Neural cell (in vitro differentiated cells): ENCODE measurements around the gene STK32B. TPM values are rescaled to one million over a fixed set of nuclear protein-coding genes. Genes with fewer than 3 reads are reported as not detected.

Source experiments
- H2AFZ ChIP-seq: fragments of 200-600, 300-800 bp; sonication (generic), shearing (Covaris generic); 2 replicates; pipeline ENCODE4 v1.6.0; 2014; ENCODE audit warnings: low read depth, mild to moderate bottlenecking, antibody characterized with exemption, low read length, moderate library complexity
- H3F3A ChIP-seq: fragments of 200-600 bp; shearing (Covaris generic); 2 replicates; pipeline ENCODE4 v1.6.1; 2016; ENCODE audit warnings: mild to moderate bottlenecking, moderate library complexity, mixed read lengths, antibody characterized with exemption, low read length; ENCODE audit not compliant: insufficient read depth, poor library complexity, severe bottlenecking
- H3K27ac ChIP-seq: fragments of 200-600, 300-800 bp; sonication (generic), shearing (Covaris generic); 2 replicates; pipeline ENCODE4 v1.5.1; 2014; ENCODE audit warnings: mild to moderate bottlenecking, low read length, moderate library complexity
- H3K27me3 ChIP-seq: fragments of 300-800, 200-600 bp; sonication (generic), shearing (Covaris generic); 2 replicates; pipeline ENCODE4 v1.6.0; 2014; ENCODE audit warnings: mild to moderate bottlenecking, low read depth, low read length, moderate library complexity; ENCODE audit not compliant: insufficient read depth
- H3K36me3 ChIP-seq: fragments of 300-800, 200-600 bp; sonication (generic), shearing (Covaris generic); 2 replicates; pipeline ENCODE4 v1.5.1; 2014; ENCODE audit warnings: mild to moderate bottlenecking, antibody characterized with exemption, low read length, moderate library complexity; ENCODE audit not compliant: insufficient read depth
- H3K4me2 ChIP-seq: fragments of 300-800, 200-600 bp; sonication (generic), shearing (Covaris generic); 2 replicates; pipeline ENCODE4 v1.6.0; 2014; ENCODE audit warnings: mild to moderate bottlenecking, low read length
- H3K4me3 ChIP-seq: fragments of 300-800, 200-600 bp; sonication (generic), shearing (Covaris generic); 2 replicates; pipeline ENCODE4 v1.5.1; 2014; ENCODE audit warnings: mild to moderate bottlenecking, low read length, moderate library complexity
- H3K79me2 ChIP-seq: fragments of 200-600 bp; shearing (Covaris generic); replicated peaks from 2 replicates; pipeline ENCODE4 v1.6.0; 2014; ENCODE audit warnings: mild to moderate bottlenecking, low read length, moderate library complexity; ENCODE audit not compliant: insufficient read depth
- H3K9ac ChIP-seq: fragments of 300-800, 200-600 bp; sonication (generic), shearing (Covaris generic); 2 replicates; pipeline ENCODE4 v1.6.1; 2016; ENCODE audit warnings: mild to moderate bottlenecking, low read length, mixed read lengths
- H3K9me2 ChIP-seq: fragments of 200-600 bp; shearing (Covaris generic); 2 replicates; pipeline ENCODE4 v1.6.1; 2016; ENCODE audit warnings: mild to moderate bottlenecking, low read length, mixed read lengths; ENCODE audit not compliant: insufficient read depth
- H3K9me3 ChIP-seq: fragments of 200-600, 300-800 bp; sonication (generic), shearing (Covaris generic); 2 replicates; pipeline ENCODE4 v1.6.1; 2016; ENCODE audit warnings: mild to moderate bottlenecking, mixed run types, low read length, moderate library complexity, mixed read lengths
- H4K20me1 ChIP-seq: fragments of 200-600 bp; shearing (Covaris generic); 2 replicates; pipeline ENCODE4 v1.6.1; 2016; ENCODE audit warnings: mild to moderate bottlenecking, mixed run types; ENCODE audit not compliant: insufficient read depth
- EP300 ChIP-seq: fragments of 450-650 bp; conservative IDR thresholded peaks from 2 replicates; pipeline ENCODE4 v1.6.1; 2014; ENCODE audit warnings: antibody characterized with exemption, mild to moderate bottlenecking, moderate library complexity; ENCODE audit not compliant: poor library complexity, severe bottlenecking
- EZH2 ChIP-seq: fragments of 200-600, 300-800 bp; shearing (Covaris generic), sonication (generic); IDR thresholded peaks from 2 replicates; pipeline ENCODE4 v1.6.1; 2014; ENCODE audit warnings: antibody characterized with exemption, low read length, borderline replicate concordance, mild to moderate bottlenecking; ENCODE audit not compliant: insufficient read depth, poor library complexity, severe bottlenecking
- MXI1 ChIP-seq: fragments of 450-650 bp; conservative IDR thresholded peaks from 2 replicates; pipeline ENCODE4 v1.6.1; 2014; ENCODE audit warnings: antibody characterized with exemption, mild to moderate bottlenecking; ENCODE audit not compliant: poor library complexity, severe bottlenecking
- POLR2AphosphoS5 ChIP-seq: IDR thresholded peaks from 2 replicates; pipeline ENCODE4 v1.6.1; 2012
- RAD21 ChIP-seq: fragments of 450-650 bp; conservative IDR thresholded peaks from 2 replicates; pipeline ENCODE4 v1.6.1; 2014; ENCODE audit warnings: antibody characterized with exemption, mild to moderate bottlenecking, moderate library complexity
- SMC3 ChIP-seq: fragments of 450-650 bp; conservative IDR thresholded peaks from 2 replicates; pipeline ENCODE4 v1.6.1; 2014; ENCODE audit warnings: antibody characterized with exemption, mild to moderate bottlenecking, moderate library complexity; ENCODE audit not compliant: poor library complexity
- TAF1 ChIP-seq: IDR thresholded peaks from 2 replicates; pipeline ENCODE4 v1.6.1; 2012; ENCODE audit warnings: low read depth
- polyA plus RNA-seq: library from polyadenylated mRNA; depleted of rRNA; stranded (reverse); fragments of >200 nt; gene quantifications from 2 replicates; pipeline ENCODE4 v1.2.3, GENCODE V29; 2014
- TF ChIP-seq, protein P1 (sequence below): IDR thresholded peaks from 2 replicates; pipeline ENCODE4 v1.6.1; 2012; ENCODE audit warnings: borderline replicate concordance
- TF ChIP-seq, protein P2 (sequence below): fragments of 450-650 bp; IDR thresholded peaks from 2 replicates; pipeline ENCODE4 v1.5.1; 2014; ENCODE audit warnings: antibody characterized with exemption, mild to moderate bottlenecking, moderate library complexity; ENCODE audit not compliant: poor library complexity, severe bottlenecking

Gene STK32B
- polyA plus RNA-seq, 1 donor from 2014 or later, result 42.8 TPM

DNA sequence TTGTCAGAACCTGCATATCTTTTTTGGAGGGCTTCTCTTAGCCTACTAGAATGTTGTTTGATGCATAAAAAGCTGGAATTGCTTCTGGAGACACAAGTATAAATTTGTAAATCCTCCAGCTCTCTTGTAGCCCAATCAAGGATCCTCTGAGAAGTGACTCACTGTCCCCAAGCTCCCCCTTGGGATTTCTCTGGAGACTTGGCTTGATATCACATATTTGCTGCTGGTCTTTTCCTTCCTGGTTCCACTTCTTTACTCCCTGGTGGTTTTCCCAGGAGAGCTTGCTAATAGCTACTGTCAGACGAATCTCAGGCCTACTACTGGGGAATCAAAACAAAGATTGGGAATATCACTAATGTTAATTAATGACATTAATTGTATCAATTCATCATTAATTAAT, 173.1 kb downstream of the STK32B start:
- no peaks in the 10 kb centered on the region for H3K36me3 ChIP-seq
- no peaks in the 10 kb centered on the region for H3K79me2 ChIP-seq
- H3K4me3 ChIP-seq, result no peak overlapping the region
- no peak overlapping the region for H3K27ac ChIP-seq
- H2AFZ ChIP-seq, result no peak overlapping the region
- peaks cover 4% of the 10 kb centered on the region for H3K9me3 ChIP-seq
- H3K4me2 ChIP-seq, result no peak overlapping the region
- no peaks in the 10 kb centered on the region for H3K9me2 ChIP-seq
- TF ChIP-seq, protein P1, sequence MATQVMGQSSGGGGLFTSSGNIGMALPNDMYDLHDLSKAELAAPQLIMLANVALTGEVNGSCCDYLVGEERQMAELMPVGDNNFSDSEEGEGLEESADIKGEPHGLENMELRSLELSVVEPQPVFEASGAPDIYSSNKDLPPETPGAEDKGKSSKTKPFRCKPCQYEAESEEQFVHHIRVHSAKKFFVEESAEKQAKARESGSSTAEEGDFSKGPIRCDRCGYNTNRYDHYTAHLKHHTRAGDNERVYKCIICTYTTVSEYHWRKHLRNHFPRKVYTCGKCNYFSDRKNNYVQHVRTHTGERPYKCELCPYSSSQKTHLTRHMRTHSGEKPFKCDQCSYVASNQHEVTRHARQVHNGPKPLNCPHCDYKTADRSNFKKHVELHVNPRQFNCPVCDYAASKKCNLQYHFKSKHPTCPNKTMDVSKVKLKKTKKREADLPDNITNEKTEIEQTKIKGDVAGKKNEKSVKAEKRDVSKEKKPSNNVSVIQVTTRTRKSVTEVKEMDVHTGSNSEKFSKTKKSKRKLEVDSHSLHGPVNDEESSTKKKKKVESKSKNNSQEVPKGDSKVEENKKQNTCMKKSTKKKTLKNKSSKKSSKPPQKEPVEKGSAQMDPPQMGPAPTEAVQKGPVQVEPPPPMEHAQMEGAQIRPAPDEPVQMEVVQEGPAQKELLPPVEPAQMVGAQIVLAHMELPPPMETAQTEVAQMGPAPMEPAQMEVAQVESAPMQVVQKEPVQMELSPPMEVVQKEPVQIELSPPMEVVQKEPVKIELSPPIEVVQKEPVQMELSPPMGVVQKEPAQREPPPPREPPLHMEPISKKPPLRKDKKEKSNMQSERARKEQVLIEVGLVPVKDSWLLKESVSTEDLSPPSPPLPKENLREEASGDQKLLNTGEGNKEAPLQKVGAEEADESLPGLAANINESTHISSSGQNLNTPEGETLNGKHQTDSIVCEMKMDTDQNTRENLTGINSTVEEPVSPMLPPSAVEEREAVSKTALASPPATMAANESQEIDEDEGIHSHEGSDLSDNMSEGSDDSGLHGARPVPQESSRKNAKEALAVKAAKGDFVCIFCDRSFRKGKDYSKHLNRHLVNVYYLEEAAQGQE, result no peak
- TF ChIP-seq POLR2AphosphoS5 (no peak), TAF1 (no peak), EP300 (no peak), EZH2 (no peak), SMC3 (no peak), RAD21 (no peak), MXI1 (no peak)
- TF ChIP-seq, protein P2, sequence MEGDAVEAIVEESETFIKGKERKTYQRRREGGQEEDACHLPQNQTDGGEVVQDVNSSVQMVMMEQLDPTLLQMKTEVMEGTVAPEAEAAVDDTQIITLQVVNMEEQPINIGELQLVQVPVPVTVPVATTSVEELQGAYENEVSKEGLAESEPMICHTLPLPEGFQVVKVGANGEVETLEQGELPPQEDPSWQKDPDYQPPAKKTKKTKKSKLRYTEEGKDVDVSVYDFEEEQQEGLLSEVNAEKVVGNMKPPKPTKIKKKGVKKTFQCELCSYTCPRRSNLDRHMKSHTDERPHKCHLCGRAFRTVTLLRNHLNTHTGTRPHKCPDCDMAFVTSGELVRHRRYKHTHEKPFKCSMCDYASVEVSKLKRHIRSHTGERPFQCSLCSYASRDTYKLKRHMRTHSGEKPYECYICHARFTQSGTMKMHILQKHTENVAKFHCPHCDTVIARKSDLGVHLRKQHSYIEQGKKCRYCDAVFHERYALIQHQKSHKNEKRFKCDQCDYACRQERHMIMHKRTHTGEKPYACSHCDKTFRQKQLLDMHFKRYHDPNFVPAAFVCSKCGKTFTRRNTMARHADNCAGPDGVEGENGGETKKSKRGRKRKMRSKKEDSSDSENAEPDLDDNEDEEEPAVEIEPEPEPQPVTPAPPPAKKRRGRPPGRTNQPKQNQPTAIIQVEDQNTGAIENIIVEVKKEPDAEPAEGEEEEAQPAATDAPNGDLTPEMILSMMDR, result no peak
- H3F3A ChIP-seq, result no peaks in the 10 kb centered on the region
- no peak overlapping the region for H3K9ac ChIP-seq
- H3K27me3 ChIP-seq, result no peaks in the 10 kb centered on the region
- H4K20me1 ChIP-seq, result no peaks in the 10 kb centered on the region

DNA sequence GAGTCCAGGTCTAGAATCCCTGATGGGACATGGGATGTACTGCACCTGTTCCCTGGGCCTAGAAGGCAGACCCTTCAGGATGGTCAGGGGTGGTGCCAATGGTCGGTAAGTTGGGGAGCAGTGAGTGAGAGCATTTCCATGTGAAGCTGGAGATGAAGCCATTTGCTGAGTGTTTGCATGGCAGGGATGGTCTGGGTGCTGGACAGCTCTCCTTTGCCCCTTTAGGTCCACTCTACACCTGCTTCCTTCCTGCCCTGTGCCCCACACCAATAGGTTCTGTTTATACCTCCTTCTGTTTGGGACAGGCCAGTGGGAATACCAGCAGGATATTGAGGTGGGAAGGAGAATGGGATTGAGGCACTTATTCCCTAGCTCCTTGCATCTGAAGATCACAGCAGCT, 181.3 kb downstream of the STK32B start:
- no peak overlapping the region for H3K9ac ChIP-seq
- H2AFZ ChIP-seq, result no peak overlapping the region
- no peaks in the 10 kb centered on the region for H3K36me3 ChIP-seq
- H3K4me3 ChIP-seq, result no peak overlapping the region
- no peaks in the 10 kb centered on the region for H3K9me2 ChIP-seq
- no peak overlapping the region for H3K4me2 ChIP-seq
- no peaks in the 10 kb centered on the region for H3K79me2 ChIP-seq
- no peak overlapping the region for H3K27ac ChIP-seq
- TF ChIP-seq SMC3 (no peak), POLR2AphosphoS5 (no peak)
- TF ChIP-seq, protein P1, result no peak
- H3K27me3 ChIP-seq, result no peaks in the 10 kb centered on the region
- H4K20me1 ChIP-seq, result no peaks in the 10 kb centered on the region
- no peaks in the 10 kb centered on the region for H3F3A ChIP-seq
- H3K9me3 ChIP-seq, result no peaks in the 10 kb centered on the region
